ENCODE results near the gene PSMB2. TPM values are rescaled to one million over a fixed set of nuclear protein-coding genes. Genes with fewer than 3 reads are reported as not detected.

PSMB2 gene
- total RNA-seq, 2 experiments from 2014 or later = 28.7 to 86.3 TPM

DNA sequence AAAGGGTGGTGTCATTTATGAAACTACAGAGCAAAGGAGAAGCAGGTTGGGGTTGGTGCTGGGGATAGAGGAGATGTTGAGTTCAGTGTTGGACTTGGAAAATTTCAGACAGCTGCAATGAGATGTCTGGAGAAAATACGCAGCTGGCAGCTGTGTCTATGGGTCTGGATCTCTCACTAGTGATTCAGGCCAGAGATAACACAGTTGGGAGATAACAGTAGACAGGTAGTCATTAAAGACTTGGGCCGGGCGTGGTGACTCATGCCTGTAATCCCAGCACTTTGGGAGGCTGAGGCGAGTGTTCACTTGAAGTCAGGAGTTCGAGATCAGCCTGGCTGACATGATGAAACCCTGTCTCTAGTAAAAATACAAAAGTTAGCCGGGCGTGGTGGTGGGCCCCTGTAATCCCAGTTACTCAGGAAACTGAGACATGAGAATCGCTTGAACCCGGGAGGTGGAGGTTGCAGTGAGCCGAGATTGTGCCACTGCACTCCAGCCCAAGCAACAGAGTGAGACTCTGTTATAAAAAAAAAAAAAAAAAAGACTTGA, 70.7 kb downstream of the PSMB2 start:
- Histone ChIP-seq H3K4me3 (ENCODE audit: low read depth, low read length, poor library complexity, severe bottlenecking) (no peak overlapping the region), H3K4me1 (ENCODE audit: insufficient read depth, low read length, poor library complexity, severe bottlenecking) (no peaks in the 10 kb centered on the region), H3K4me2 (ENCODE audit: low read length) (no peak overlapping the region), H3K36me3 (ENCODE audit: insufficient read depth, low read length) (no peaks in the 10 kb centered on the region), H3K27ac (ENCODE audit: low read depth, low read length, poor library complexity, severe bottlenecking) (no peak overlapping the region), H2AFZ (ENCODE audit: low read length) (no peak overlapping the region), H4K20me1 (ENCODE audit: insufficient read depth, low read length) (no peaks in the 10 kb centered on the region), H3K9me2 (ENCODE audit: insufficient read depth, low read length) (no peaks in the 10 kb centered on the region), H3K79me2 (ENCODE audit: insufficient read depth, low read depth, low read length) (no peaks in the 10 kb centered on the region), H3K9me3 (ENCODE audit: low read length) (no peaks in the 10 kb centered on the region)
- no peak for TF ChIP-seq EZH2phosphoT487 (IDR thresholded peaks at IDR 0.05; ENCODE audit: borderline replicate concordance, low read depth, low read length)
- DNase-seq (ENCODE audit: low spot score) = no peak
- ChIA-PET POLR2A (interaction anchor here (0.7 kb wide), 1 partner anchor 26 kb away, joined by 3 read pairs; no protein-coding TSS in a partner anchor), CTCF (ENCODE audit: unreplicated experiment) (interaction anchor here (0.6 kb wide), 1 partner anchor 152 kb away, joined by 3 read pairs; no protein-coding TSS in a partner anchor)
- no TSS peak for BruUV-seq (replicated peaks)
- intact Hi-C loops (cut with micrococcal nuclease; ENCODE audit: unreplicated experiment) = no loop called here

DNA sequence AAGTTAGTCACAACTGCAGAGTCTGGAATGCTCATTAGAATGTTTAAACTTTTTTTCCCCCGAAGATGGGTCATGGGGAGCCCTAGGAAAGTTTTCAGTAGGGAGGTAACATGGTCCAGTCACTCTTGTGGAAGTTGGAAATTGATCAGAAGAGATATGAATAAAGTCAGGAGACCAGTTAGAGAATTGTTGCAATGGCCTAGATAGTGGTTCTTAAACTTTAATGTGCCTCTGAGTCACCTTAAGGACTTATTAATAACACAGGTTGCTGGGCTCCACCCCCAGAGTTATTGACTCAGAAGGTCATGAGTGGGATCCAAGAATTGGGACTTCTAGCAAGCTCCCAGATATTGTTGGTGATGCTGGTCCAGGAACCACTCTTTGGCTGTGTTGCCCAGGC, 71.4 kb downstream of the PSMB2 start:
- Histone ChIP-seq H2AFZ (ENCODE audit: low read length) (no peak overlapping the region), H3K4me3 (ENCODE audit: low read depth, low read length, poor library complexity, severe bottlenecking) (no peak overlapping the region), H3K4me2 (ENCODE audit: low read length) (no peak overlapping the region), H3K27ac (ENCODE audit: low read depth, low read length, poor library complexity, severe bottlenecking) (no peak overlapping the region), H3K9me2 (ENCODE audit: insufficient read depth, low read length) (no peaks in the 10 kb centered on the region), H3K4me1 (ENCODE audit: insufficient read depth, low read length, poor library complexity, severe bottlenecking) (no peaks in the 10 kb centered on the region), H3K9me3 (ENCODE audit: low read length) (no peaks in the 10 kb centered on the region), H3K79me2 (ENCODE audit: insufficient read depth, low read depth, low read length) (no peaks in the 10 kb centered on the region), H4K20me1 (ENCODE audit: insufficient read depth, low read length) (no peaks in the 10 kb centered on the region), H3K36me3 (ENCODE audit: insufficient read depth, low read length) (no peaks in the 10 kb centered on the region; the same call in 1 of the 2 replicates)
- no TSS peak for BruUV-seq (replicated peaks)
- ChIA-PET CTCF (ENCODE audit: unreplicated experiment) (no interaction called here), POLR2A (no interaction called here)
- no peak for DNase-seq (ENCODE audit: low spot score)
- intact Hi-C loops (cut with micrococcal nuclease; ENCODE audit: unreplicated experiment) = loop anchor here (1.0 to 5.0 kb wide), 3 partner anchors 145 to 368 kb away; no protein-coding TSS in a partner anchor
- no peak for TF ChIP-seq EZH2phosphoT487 (IDR thresholded peaks at IDR 0.05; ENCODE audit: borderline replicate concordance, low read depth, low read length)
- TF ChIP-seq, protein P1, sequence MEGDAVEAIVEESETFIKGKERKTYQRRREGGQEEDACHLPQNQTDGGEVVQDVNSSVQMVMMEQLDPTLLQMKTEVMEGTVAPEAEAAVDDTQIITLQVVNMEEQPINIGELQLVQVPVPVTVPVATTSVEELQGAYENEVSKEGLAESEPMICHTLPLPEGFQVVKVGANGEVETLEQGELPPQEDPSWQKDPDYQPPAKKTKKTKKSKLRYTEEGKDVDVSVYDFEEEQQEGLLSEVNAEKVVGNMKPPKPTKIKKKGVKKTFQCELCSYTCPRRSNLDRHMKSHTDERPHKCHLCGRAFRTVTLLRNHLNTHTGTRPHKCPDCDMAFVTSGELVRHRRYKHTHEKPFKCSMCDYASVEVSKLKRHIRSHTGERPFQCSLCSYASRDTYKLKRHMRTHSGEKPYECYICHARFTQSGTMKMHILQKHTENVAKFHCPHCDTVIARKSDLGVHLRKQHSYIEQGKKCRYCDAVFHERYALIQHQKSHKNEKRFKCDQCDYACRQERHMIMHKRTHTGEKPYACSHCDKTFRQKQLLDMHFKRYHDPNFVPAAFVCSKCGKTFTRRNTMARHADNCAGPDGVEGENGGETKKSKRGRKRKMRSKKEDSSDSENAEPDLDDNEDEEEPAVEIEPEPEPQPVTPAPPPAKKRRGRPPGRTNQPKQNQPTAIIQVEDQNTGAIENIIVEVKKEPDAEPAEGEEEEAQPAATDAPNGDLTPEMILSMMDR (conservative IDR thresholded peaks at IDR 0.05; ENCODE audit: low read length) = no peak

DNA sequence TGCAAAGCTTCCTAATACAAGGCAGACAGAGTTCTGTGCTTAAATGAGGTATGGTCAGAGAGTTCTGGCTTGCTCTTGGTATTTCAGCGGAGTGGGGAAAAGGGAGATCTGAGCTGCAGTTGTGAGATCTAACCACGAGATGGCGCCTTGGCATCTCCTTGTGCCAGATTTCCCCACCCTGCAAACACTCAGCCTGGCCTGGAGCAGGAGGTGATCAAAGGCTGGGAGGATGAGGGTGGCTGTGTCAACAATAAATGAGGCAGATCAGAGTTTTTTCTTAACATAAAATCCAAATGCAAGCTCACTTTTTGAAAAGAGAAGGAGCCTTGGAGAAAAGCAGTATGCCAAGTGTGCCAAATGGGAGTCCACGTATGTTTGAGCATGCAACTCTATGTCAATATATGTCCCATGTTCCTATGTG, 72.3 kb downstream of the PSMB2 start:
- CTCF ChIA-PET (ENCODE audit: unreplicated experiment) = interaction anchor here (0.7 to 1.0 kb wide), 2 partner anchors 9 to 50 kb away, joined by 3 read pairs; no protein-coding TSS in a partner anchor
- no peak for TF ChIP-seq EZH2phosphoT487 (IDR thresholded peaks at IDR 0.05; ENCODE audit: borderline replicate concordance, low read depth, low read length)
- TF ChIP-seq, protein P1 (conservative IDR thresholded peaks at IDR 0.05; ENCODE audit: low read length) = peak; percentile 96

More for the DNA sequence above, 72.3 kb downstream of the PSMB2 start:
- POLR2A ChIA-PET = interaction anchor here (0.7 to 1.3 kb wide), 3 partner anchors 9 to 206 kb away, joined by 3 read pairs; no protein-coding TSS in a partner anchor
- intact Hi-C loops (cut with micrococcal nuclease; ENCODE audit: unreplicated experiment) = loop anchor here (1.0 to 5.0 kb wide), 3 partner anchors 146 to 367 kb away; no protein-coding TSS in a partner anchor
- DNase-seq (ENCODE audit: low spot score) = peak; percentile 75
- H3K9me3 ChIP-seq (ENCODE audit: low read length) = no peaks in the 10 kb centered on the region
- H3K4me1 ChIP-seq (ENCODE audit: insufficient read depth, low read length, poor library complexity, severe bottlenecking) = no peaks in the 10 kb centered on the region
- no peak overlapping the region for H3K4me3 ChIP-seq (ENCODE audit: low read depth, low read length, poor library complexity, severe bottlenecking)
- no TSS peak for BruUV-seq (replicated peaks)
- no peaks in the 10 kb centered on the region for H3K9me2 ChIP-seq (ENCODE audit: insufficient read depth, low read length)
- no peak overlapping the region for H3K27ac ChIP-seq (ENCODE audit: low read depth, low read length, poor library complexity, severe bottlenecking)
- no peak overlapping the region for H2AFZ ChIP-seq (ENCODE audit: low read length)
- no peaks in the 10 kb centered on the region; the same call in 1 of the 2 replicates for H4K20me1 ChIP-seq (ENCODE audit: insufficient read depth, low read length)
- peaks cover 3% of the 10 kb centered on the region; the same call in 1 of the 2 replicates for H3K36me3 ChIP-seq (ENCODE audit: insufficient read depth, low read length)
- no peaks in the 10 kb centered on the region for H3K79me2 ChIP-seq (ENCODE audit: insufficient read depth, low read depth, low read length)
- H3K4me2 ChIP-seq (ENCODE audit: low read length) = no peak overlapping the region
